Superior temporal gyrus (tissue), 1 donor: ENCODE data around the gene EHD4.
A peak's percentile ranks its signal among the peaks of the same experiment; 100 is the strongest.

Experiments
- DNase-seq: peaks from one replicate; pipeline ENCODE4 v3.0.0-alpha.2; 2016; ENCODE audit errors: extremely low spot score

The EHD4 gene

DNA sequence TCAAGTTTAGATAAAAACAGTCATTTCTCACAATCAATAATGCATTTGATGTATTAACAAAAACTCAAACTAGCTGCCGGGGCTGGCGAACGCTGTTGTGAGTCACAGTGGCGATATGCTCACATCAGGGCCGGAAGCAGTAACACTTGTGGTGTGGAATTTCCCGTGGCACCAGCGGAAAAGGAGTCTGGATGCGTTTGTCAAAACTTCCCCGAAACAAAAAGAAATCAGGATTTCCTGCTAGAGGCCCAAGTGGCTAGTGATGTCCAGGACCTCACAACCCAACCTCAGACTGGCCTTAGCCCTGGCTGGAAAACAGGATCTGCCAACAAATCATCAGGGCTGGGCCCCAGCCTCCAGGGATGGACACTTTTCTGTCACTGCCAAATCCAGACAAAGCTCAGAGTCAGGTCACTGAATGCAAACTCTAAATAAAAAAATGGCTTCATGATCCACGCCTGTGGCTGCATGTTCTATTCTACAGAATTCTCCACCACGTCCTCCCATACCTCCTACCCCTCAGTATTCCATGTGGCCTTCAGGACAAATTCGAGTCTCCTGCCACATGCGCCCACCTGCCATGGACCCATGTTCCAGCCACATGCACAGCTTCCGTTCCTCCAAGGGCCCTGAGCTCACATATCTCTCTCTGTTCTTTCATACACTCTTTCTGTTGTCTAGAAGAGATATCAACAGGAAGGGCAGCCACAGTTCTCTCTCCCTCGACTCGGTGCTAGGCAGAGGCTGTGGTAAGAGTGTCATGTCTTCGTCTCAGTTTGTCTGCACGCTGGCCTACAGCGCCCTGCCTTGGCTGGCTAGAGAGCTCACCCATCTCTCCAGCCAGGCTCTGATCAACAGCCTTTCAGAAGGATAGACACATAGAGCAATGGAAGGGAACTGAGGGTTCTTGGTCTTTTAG, 35.4 kb downstream of the EHD4 start:
- peak; percentile 59 for DNase-seq

DNA sequence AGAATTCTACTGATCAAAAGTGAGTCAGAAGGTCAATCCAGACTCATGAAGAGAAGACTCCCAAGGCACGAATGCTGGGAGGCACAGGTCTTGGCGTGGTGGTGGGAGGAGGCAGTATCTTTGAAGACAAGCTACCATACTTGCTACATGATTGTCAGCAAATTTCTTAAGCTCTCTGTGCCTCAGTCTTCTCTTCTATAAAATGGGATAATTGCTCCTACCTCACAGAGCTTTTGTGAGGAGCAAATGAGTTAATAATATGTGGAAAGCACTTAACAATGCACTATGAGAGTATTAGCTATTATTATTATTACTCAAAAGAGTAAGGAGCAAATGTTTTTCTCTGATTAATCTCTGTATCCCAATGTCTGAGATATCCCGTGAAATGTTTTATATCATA, 36.2 kb downstream of the EHD4 start:
- no peak for DNase-seq

DNA sequence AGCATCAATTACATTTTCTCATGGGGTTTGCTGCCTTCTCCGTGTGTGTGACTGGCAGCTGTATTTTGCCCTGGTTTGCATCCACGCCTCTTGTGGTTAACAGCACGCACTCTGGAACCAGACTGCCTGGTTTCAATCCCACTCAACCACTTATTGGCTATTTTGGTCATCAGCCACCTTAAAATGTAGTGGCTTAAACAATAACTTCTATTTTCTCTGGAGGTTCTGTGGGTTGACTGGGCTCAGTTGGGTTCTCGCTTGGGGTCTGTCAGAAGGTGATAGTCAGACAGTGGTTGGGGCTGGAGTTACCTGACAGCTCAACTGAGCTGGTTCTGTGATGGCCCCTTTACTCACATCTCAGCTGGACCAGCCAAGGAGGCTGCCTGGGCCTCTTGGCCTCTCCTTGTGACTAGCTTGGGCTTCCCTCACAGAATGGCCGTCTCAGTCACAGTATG, 36.8 kb downstream of the EHD4 start:
- DNase-seq, result no peak

DNA sequence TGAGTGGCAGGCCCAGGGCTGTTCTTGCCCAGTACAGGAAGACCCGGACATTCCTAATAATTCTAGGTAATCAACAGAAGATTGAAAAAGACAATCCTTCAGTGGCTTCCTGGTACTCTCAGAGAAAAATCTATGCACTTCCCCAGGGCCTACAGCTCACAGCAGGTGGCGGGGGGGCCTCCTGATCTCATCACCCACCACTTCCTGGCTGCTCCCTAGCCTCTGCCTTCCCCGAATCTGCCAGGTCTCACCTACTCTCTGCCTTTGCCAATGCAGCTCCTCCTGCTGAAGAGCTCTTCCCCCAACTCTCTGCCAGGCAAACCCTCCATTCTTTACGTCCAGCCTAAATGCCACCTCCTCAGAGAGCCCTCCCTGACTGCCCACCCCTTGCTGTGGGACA, 37.5 kb downstream of the EHD4 start:
- DNase-seq, result no peak

DNA sequence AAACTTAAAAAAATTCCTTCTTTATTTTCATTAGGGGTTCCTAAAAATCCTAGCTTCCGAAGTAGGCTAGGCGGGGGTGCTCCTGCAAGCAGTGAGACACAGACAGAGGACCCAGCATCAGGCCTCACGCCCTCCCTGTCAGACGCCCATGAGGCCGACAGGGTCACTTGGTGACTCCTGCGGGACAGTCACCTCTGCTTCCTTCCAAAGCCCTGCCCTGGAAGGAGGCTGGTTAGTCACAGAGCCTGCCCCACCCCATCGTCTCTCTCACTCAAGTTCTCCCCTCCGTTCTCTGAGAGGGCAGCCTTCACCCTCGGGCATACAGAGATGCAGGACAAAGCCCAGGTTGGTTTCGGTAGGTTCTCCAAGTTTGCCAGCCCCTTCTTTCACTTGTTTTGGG, 38.6 kb downstream of the EHD4 start:
- no peak for DNase-seq

DNA sequence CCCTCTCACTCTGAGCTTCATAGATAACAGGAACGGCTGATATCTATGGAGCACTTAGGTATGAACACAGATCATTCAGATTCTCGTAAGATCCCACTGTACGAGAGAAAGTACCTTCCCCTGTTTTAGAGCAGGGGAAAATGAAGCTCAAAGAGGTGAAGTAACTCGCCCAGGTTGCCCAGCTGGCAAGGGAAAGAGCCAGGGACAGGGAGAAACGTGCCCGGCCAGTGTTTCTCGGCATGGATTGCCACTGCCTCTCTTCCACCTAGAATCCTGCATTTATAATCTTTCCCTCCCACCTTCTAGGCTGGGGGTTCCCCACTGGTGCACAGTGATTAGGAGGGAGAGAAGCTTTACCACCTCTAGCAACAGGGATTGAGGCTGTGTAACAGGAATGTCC, 39.0 kb downstream of the EHD4 start:
- no peak for DNase-seq

DNA sequence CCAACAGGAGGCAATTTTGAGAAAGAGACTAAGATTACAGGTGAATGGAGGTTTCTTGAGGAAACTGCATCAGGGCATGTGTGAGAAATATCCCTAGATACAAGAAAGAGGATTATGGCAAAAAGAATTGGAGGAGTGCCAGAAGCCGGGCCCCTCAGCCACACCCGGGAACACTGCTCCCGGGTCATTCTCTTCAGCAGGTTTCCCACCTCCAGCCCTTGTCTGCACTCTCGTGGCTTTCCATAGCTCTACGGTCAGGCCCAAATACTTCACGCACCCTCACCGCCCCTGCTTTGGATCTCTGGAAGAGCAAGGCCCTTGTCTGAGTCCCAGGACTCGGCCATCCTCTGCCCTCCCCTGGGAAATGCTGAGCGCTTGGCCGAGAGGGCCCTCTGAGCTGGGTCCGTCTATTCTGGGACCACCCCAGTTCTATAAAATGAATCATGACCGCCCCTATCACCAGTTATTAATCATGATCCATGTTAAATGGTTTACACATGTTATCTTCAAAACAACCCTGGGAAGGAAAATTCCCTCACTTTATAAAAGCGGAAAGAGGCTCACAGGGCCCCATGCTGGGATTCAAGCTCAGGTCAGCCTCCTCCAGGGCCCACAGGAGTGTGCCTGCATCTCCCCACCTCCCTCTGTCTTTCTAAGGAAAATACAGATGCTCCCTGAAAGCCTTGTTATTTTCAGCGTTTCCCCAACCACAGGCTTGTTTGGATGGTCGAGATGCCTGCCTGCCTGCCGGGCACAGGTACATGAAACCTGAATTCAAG, 39.7 kb downstream of the EHD4 start:
- DNase-seq, result no peak

DNA sequence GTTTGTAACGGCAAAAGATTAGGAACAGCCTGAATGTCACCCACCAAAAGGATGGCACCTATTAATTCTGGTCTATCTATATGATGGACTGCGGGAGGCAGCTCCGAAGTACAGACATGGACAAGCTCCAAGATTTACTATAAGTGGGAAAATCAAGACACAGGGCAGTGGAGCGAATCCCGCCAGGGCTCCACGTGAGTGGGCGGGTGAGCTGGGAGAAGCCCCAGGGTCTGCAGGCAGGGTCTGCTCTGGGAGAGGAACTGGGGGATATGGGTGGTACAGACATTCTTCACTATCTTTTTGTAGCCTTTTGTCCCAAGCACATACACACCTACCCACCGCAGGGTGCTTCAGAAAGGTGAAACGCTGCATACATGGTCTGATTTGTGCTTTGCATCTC, 40.3 kb downstream of the EHD4 start:
- DNase-seq, result no peak

DNA sequence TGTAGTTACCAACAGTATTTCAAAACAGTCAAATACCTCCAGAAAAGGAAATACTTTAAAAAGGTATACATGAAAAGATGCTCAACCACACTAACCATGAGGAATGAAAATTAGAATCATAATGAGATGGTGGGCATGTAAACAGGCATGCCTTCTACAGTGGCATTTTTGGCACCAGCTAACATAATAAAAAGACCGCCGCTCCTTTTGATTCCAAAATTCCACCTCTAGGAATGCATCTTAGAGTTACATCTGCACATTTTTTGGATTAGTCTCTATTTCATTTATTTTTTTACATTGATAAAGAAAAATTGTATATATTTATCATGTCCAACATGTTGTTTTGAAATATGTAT, 41.5 kb downstream of the EHD4 start:
- no peak for DNase-seq

DNA sequence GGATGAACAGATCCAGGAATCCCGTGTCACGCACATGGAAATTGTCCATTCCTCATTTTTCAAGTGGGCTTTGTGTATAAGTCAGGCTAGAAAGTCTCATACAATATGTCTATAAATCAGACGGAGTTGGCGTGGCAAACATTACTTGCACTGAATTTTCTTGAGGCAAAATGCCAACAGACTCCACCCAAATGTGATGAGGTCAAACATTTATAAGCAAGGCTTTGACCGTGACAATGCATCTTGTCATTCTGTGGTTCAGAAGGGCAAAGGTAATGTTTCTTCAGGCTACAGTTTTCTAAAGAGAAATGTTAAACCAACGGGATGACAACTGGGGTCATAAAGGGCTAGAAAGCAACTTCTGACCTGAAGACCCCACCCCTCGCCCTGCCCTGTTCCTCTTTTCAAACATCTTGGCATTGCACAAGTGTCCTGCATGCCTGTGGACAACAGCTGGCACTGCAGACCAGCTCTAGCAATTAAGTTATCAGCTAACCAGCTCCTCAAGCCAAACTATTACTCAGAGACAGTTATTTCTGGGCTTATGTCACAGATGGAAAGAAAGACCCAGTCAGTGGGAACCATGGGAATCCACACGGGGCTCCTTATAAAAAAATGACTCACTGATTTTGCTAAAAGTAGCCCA, 42.0 kb downstream of the EHD4 start:
- DNase-seq, result peak; percentile 55

DNA sequence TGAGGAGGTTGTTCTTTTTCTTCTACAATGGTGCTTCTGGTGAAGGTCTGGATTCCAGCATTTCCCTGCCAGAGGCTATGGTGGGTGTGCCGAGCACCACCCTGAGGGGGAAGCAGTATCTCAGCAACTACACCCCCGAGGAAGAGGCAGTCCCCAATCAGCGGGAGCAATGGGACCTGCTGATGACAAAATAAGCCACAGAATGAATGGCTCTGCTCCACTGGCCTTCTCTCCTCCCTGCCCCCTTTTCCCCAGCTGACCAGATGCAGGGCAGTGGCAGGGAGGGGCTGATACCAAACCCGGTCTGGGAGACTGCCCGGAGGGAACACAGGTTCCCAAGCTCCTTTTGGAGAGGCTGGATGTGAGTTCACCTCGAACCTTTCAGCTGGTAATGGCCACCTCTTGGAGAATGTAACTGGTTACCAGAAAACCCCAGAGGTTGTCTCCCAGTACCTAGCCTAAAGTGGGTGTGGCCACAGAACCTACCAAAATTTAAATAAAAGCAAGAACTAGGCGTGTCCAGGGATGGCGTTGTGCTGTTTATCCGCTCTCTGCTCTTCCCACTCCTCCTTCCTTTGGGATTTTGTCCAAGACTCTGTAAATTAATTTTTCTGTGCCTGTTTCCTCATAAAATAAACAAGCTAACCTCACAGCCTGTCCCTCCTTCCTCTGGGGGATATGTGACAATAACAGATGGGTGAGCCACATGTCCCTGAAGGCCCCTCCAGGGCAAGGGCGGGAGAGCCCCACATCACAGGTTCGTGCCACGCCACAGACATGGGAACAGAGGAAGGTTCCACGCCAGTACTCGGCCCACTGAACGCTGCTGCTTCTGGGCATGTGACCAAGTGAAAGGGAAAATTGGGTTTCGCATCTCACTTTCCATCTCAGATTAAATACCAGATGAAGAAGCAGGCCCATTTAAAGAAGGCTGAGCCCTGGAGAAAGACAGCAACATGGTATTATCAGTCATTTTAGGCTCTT, 43.4 kb downstream of the EHD4 start:
- peak; percentile 42 for DNase-seq

DNA sequence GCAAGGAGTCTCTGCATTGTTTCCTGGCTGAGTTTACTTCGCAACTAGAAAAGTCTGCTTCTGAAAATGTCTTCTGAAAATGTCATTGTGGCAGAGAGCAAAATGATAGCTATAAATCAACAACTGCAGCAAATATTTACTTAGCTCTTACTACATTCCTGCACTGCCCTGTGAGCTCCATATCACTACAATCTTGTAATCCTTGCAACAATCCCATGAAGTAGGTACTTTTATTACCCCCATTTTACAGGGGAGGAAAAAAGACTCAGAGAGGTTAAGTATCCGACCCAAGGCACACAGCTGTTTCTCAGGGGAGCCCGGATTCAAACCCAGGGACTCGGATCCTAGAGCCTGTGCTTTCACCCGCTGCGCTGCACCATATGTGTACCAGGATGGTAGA, 44.3 kb downstream of the EHD4 start:
- DNase-seq, result no peak

DNA sequence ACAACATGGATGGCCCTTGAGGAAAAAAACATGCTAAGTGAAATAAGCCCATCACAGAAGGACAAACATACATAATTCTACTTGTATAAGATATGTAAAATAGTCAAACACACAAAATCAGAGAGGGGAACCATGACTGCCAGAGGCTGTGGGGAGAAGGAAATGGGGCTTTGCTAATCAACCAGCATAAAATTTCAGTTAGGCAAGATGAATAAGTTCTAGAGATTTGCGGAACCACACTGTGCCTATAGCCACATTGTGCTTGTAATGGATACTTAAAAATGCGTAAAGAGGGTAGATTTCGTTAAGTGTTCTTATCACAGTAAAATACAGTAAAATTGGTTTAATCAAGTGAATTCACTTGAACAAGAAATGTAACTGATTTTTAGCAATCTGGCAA, 44.8 kb downstream of the EHD4 start:
- DNase-seq, result no peak

DNA sequence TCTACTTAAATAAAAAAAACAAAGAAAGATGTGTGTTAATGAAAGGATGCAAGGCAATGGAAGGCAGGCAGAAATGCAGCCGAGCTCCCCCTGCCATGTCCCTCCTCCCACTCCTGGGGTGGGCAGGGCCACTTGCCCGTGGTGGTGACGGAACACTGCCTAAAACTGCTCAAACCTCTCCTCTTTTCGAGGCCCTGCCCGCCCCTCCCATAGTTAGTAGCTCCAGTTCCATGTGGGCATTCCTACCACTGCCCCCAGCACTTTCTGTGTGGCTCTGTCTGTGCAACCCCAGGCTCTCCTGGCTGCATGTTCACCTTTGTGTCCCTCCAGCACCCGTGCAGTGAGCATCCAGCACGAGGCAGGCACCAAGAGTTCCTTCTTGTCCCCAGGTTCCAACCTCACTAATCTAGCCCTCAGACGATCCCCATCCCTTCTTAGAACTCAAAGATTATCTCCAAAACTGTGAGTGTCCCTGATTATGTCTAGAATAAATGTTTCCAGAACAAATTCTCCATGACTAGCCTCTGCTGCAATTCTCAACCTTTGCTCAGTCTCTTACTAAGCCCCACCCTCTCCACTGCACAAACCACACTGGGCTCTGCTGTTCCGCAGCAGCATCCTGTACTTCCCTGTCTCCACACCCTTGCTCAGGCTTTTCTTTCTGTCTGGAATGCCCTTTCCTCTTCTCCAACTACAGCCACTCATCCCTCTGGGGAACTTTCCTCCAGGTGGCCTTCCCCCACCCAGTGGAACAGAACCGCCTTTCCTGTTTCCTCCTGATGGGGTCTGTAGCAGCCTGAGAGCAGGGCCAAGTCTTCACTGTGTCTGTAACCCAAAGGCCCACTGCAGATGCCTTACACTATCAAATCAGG, 45.9 kb downstream of the EHD4 start:
- no peak for DNase-seq

DNA sequence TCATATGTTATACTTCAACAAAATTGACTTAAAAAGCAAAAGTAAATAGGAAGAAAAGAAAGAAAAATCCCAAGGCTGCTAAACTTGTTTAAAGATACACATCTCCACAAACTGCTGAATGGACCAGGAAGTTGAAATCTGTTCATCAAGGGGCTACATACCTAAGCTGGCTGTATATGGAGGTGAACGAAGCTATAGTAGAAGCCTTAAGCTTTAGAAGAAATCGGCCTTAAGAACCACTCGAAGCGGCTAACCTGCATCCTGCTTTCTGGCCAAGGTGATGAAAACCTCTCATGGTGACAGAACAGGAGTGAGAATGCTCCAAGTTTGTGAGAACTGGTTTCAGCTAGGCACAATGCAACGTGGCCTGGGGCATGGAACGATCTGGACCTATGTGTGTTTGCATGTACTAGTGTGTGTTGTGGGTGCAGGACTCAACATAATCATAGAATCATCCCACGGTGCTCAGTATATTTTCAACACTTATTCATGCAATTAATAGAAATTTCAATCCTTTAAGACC, 47.2 kb downstream of the EHD4 start:
- DNase-seq, result no peak

DNA sequence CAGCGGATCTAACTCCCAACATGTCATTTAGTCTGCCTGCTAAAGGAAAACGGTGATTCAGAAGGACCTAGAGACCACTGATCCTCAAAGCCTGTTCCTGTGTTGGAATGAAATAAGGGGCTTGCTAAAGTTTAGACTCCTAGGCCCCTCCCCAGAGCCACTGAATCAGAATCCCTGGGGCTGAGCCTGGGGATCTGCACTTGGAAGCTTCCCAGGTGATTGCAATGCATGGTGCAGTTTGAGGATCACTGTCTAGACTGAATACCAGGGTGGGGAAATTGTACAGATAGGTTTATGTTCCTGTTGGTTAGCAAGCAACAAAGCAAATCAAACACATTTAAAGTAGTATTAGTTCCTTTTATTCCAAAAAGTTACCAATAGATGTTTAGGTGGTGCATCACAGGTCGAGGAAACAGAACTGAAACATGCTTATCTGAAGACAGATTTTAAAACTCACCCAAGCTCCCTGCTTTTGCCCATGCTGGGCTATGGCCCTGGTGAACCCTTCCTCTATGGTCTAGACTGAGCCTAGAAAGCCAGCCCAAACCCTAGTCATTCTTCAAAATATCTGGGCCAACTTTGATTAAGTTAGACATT, 48.9 kb downstream of the EHD4 start:
- DNase-seq, result no peak

DNA sequence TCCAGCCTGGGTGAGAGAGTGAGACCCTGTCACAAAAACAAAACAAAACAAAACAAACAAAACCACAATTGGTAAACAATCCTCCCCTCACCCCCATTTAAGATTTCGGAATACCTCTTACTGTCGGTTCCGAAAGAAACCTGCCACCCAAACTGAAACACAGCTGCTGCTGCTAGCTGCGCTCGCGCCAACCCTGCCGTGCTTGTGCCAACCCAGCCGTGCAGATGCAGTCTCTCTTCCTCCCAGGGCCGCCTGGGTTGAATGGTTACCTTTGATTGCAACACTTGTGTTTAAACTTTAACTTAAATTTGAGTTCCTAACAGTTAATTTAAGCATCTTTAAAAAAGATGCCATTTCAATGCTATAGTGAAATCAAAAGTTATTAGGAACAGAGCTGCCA, 50.0 kb downstream of the EHD4 start:
- no peak for DNase-seq

DNA sequence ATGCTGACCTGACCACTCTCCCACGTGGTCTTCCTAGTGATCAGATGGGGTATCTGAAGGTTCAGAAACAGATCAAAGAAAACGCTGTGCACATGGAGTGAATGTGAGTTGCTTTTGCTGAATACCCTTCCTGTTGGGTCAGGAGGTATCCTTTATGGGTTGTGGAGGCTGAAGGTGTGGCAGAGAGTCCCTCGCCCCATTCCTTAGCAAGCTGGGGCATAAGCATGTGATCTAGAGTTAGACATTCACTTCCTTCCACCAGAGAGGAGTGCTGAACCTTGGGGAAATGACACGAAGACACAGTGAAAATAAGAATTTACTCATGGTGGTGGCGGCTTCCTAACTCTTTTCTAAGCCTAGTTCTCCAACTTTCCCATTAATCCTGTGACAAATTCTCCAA, 50.7 kb downstream of the EHD4 start:
- no peak for DNase-seq

DNA sequence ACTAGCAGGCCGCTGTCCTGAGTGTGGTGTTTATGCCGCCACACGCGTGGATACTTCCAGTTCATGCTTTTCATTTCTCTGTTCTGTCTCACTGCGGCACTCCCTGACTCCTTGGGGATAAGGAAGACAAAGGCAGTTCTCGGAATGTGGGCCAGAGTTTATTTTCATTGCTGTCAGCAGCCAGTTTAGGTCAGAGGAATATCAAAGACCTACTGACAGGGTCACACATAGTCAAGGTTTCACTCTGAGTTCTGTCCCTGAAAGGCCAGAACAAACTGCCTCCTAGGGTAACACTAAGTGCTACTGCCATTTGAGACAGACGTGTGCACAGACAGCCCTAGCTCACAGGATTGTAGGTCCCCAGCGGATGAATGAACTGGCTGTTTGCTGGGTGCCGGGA, 51.2 kb downstream of the EHD4 start:
- no peak for DNase-seq
